ENCODE data around the gene CFAP77. TPM values are rescaled to one million over a fixed set of nuclear protein-coding genes. Genes with fewer than 3 reads are reported as not detected.
"Not testable (repeated sequence)": the region's sequence is repeated elsewhere in the genome, so short reads cannot be mapped to it uniquely, and the experiment has no call there.

Gene CFAP77
- polyA plus RNA-seq, 1 of the 3 experiments (the other 2 are of a cell fraction): 1.1 TPM

DNA sequence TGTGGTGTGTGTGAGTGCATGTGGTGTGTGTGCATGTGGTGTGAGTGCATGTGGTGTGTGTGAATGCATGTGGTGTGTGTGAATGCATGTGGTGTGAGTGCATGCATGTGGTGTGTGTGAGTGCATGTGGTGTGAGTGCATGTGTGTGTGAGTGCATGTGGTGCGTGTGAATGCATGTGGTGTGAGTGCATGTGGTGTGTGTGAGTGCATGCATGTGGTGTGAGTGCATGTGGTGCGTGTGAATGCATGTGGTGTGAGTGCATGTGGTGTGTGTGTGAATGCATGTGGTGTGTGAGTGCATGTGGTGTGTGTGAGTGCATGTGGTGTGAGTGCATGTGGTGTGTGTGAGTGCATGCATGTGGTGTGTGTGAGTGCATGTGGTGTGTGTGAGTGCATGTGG lies 32.2 kb upstream of the CFAP77 start:
- H4K20me1 ChIP-seq (ENCODE audit: insufficient read depth); CTCF ChIA-PET; H3K4me2 ChIP-seq; H3K27me3 ChIP-seq (ENCODE audit: insufficient read depth); H3K9ac ChIP-seq; POLR2A ChIA-PET; H3K79me2 ChIP-seq (ENCODE audit: insufficient read depth); H3K27ac ChIP-seq (ENCODE audit: low read depth in 2 of 2, low read length in 1 of 2); H3K4me3 ChIP-seq (ENCODE audit: low read depth in 2 of 2, low read length in 1 of 2); DNase-seq; H3K4me1 ChIP-seq (ENCODE audit: control insufficient read depth in 1 of 2, insufficient read depth in 2 of 2, low read depth in 1 of 2, low read length in 1 of 2); H2AFZ ChIP-seq (ENCODE audit: low read depth); H3K9me3 ChIP-seq; H3K9me2 ChIP-seq: not testable (repeated sequence)
- H3F3A ChIP-seq (replicated peaks; ENCODE audit: insufficient read depth): peaks cover 20% of the 10 kb centered on the region
- 97% methylated on average over 2 of the region's 2 CpGs for WGBS (ENCODE audit: low lambda C conversion rate)
- H3K36me3 ChIP-seq (replicated peaks in 1 of 2; ENCODE audit: control insufficient read depth in 1 of 2, insufficient read depth in 2 of 2, low read length in 1 of 2): peaks cover 35 to 47% of the 10 kb centered on the region in 2 experiments

GRCh38 chr9:132378416-132378815 lies 31.6 kb upstream of the CFAP77 start:
- H3K4me3 ChIP-seq (ENCODE audit: low read depth in 2 of 2, low read length in 1 of 2); H3K9me2 ChIP-seq; DNase-seq; CTCF ChIA-PET; H3K9me3 ChIP-seq; H3K79me2 ChIP-seq (ENCODE audit: insufficient read depth); H3K4me2 ChIP-seq; H3K27me3 ChIP-seq (ENCODE audit: insufficient read depth); H3K27ac ChIP-seq (ENCODE audit: low read depth in 2 of 2, low read length in 1 of 2); H3K9ac ChIP-seq; H2AFZ ChIP-seq (ENCODE audit: low read depth); H3K4me1 ChIP-seq (ENCODE audit: control insufficient read depth in 1 of 2, insufficient read depth in 2 of 2, low read depth in 1 of 2, low read length in 1 of 2); H4K20me1 ChIP-seq (ENCODE audit: insufficient read depth); POLR2A ChIA-PET: not testable (repeated sequence)
- Histone ChIP-seq H3F3A (replicated peaks; ENCODE audit: insufficient read depth) (peaks cover 20% of the 10 kb centered on the region), H3K36me3 (replicated peaks in 1 of 2; ENCODE audit: control insufficient read depth in 1 of 2, insufficient read depth in 2 of 2, low read length in 1 of 2) (peaks cover 40 to 47% of the 10 kb centered on the region in 2 experiments)
- 95% methylated on average over 3 of the region's 3 CpGs for WGBS (ENCODE audit: low lambda C conversion rate)

GRCh38 chr9:132381966-132382541 lies 28.0 kb upstream of the CFAP77 start:
- POLR2A ChIA-PET: no interaction called here

More at GRCh38 chr9:132381966-132382541, 28.0 kb upstream of the CFAP77 start:
- H3K79me2 ChIP-seq (ENCODE audit: insufficient read depth): no peaks in the 10 kb centered on the region
- H3K36me3 ChIP-seq (replicated peaks in 1 of 2; ENCODE audit: control insufficient read depth in 1 of 2, insufficient read depth in 2 of 2, low read length in 1 of 2): peaks cover 49 to 61% of the 10 kb centered on the region in 2 experiments
- no peak overlapping the region for H3K27ac ChIP-seq (ENCODE audit: low read depth in 2 of 2, low read length in 1 of 2)
- 95% methylated on average over 9 of the region's 9 CpGs for WGBS (ENCODE audit: low lambda C conversion rate)
- H2AFZ ChIP-seq (ENCODE audit: low read depth): no peak overlapping the region
- TF ChIP-seq, protein P1, sequence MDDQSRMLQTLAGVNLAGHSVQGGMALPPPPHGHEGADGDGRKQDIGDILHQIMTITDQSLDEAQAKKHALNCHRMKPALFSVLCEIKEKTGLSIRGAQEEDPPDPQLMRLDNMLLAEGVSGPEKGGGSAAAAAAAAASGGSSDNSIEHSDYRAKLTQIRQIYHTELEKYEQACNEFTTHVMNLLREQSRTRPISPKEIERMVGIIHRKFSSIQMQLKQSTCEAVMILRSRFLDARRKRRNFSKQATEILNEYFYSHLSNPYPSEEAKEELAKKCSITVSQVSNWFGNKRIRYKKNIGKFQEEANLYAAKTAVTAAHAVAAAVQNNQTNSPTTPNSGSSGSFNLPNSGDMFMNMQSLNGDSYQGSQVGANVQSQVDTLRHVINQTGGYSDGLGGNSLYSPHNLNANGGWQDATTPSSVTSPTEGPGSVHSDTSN (IDR thresholded peaks at IDR 0.05): no peak
- TF ChIP-seq RXRA (IDR thresholded peaks at IDR 0.05; ENCODE audit: borderline replicate concordance, low read depth): no peak
- TF ChIP-seq ELF1 (IDR thresholded peaks at IDR 0.05): no peak
- no peak for TF ChIP-seq RCOR1 (IDR thresholded peaks at IDR 0.05; ENCODE audit: low read length)
- TF ChIP-seq MAX (IDR thresholded peaks at IDR 0.05; ENCODE audit: low read depth): no peak
- no peak for TF ChIP-seq EP300 (IDR thresholded peaks at IDR 0.05; ENCODE audit: borderline replicate concordance in 1 of 2, low read depth in 1 of 2, low read length in 1 of 2)
- no peak for TF ChIP-seq RFX5 (IDR thresholded peaks at IDR 0.05; ENCODE audit: low read length)
- no peak for TF ChIP-seq SIN3A (IDR thresholded peaks at IDR 0.05; ENCODE audit: borderline replicate concordance, low read depth, low read length)
- TF ChIP-seq, protein P2, sequence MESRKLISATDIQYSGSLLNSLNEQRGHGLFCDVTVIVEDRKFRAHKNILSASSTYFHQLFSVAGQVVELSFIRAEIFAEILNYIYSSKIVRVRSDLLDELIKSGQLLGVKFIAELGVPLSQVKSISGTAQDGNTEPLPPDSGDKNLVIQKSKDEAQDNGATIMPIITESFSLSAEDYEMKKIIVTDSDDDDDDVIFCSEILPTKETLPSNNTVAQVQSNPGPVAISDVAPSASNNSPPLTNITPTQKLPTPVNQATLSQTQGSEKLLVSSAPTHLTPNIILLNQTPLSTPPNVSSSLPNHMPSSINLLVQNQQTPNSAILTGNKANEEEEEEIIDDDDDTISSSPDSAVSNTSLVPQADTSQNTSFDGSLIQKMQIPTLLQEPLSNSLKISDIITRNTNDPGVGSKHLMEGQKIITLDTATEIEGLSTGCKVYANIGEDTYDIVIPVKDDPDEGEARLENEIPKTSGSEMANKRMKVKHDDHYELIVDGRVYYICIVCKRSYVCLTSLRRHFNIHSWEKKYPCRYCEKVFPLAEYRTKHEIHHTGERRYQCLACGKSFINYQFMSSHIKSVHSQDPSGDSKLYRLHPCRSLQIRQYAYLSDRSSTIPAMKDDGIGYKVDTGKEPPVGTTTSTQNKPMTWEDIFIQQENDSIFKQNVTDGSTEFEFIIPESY (IDR thresholded peaks at IDR 0.05; ENCODE audit: borderline replicate concordance, low read depth): no peak
- no peaks in the 10 kb centered on the region for H3K9me2 ChIP-seq
- H3F3A ChIP-seq (replicated peaks; ENCODE audit: insufficient read depth): peaks cover 14% of the 10 kb centered on the region
- H3K27me3 ChIP-seq (ENCODE audit: insufficient read depth): no peaks in the 10 kb centered on the region
- no peak for DNase-seq
- no peaks in the 10 kb centered on the region for H4K20me1 ChIP-seq (ENCODE audit: insufficient read depth)
- no peak overlapping the region for H3K9ac ChIP-seq
- H3K4me3 ChIP-seq (ENCODE audit: low read depth in 2 of 2, low read length in 1 of 2): no peak overlapping the region
- no peaks in the 10 kb centered on the region for H3K9me3 ChIP-seq
- CTCF ChIA-PET: no interaction called here
- H3K4me1 ChIP-seq (ENCODE audit: control insufficient read depth in 1 of 2, insufficient read depth in 2 of 2, low read depth in 1 of 2, low read length in 1 of 2): no peaks in the 10 kb centered on the region
- no peak overlapping the region for H3K4me2 ChIP-seq
